WTC11 (cell line): ENCODE data around the gene RASGRF2. TPM values are rescaled to one million over a fixed set of nuclear protein-coding genes. Genes with fewer than 3 reads are reported as not detected.

Experiments
- ATAC-seq: fragments of 200-7000 bp; cut with Tn5 transposase; 2 replicates; pipeline ENCODE4 v1.10.0; 2021; ENCODE audit warnings: mild to moderate bottlenecking, moderate library complexity
- CTCF ChIA-PET: fragments of 300-600 bp; sonication (Branson Sonifier 250); formaldehyde crosslinking; loops from one replicate; lab custom pipeline; 2021; ENCODE audit warnings: antibody characterized with exemption; lab: Charles Lee
- POLR2A ChIA-PET: fragments of 350-600 bp; sonication (Branson Sonifier 250); formaldehyde crosslinking; loops from one replicate; lab custom pipeline; 2021; ENCODE audit warnings: antibody characterized with exemption; lab: Charles Lee
- DNase-seq: peaks from one replicate; pipeline ENCODE4 v3.0.0; 2021; ENCODE audit warnings: low spot score
- H3K27ac Mint-ChIP-seq: 2 replicates; pipeline ENCODE4 v1.8.0; 2021; ENCODE audit warnings: mixed read lengths
- H3K27me3 Mint-ChIP-seq: 2 replicates; pipeline ENCODE4 v1.8.0; 2021; ENCODE audit warnings: low read depth, mild to moderate bottlenecking, moderate library complexity, mixed read lengths
- H3K36me3 Mint-ChIP-seq: 2 replicates; pipeline ENCODE4 v1.8.0; 2021; ENCODE audit warnings: mixed read lengths
- H3K4me1 Mint-ChIP-seq: 2 replicates; pipeline ENCODE4 v1.8.0; 2022; ENCODE audit warnings: mixed read lengths
- H3K4me3 Mint-ChIP-seq: 2 replicates; pipeline ENCODE4 v1.8.0; 2021; ENCODE audit warnings: mild to moderate bottlenecking, moderate library complexity, mixed read lengths
- H3K9me3 Mint-ChIP-seq: 2 replicates; pipeline ENCODE4 v1.8.0; 2021; ENCODE audit warnings: mixed read lengths
- AR ChIP-seq: fragments of 250-450 bp; sonication (Bioruptor Pico); IDR thresholded peaks from 2 replicates; pipeline ENCODE4 v1.9.0; 2021; ENCODE audit warnings: mild to moderate bottlenecking
- ATF6 ChIP-seq: sonication (generic); formaldehyde crosslinking; IDR thresholded peaks from 2 replicates; pipeline ENCODE4 v1.8.1; 2023; ENCODE audit warnings: mild to moderate bottlenecking, missing genetic modification reagents
- CBFB ChIP-seq: sonication (generic); formaldehyde crosslinking; IDR thresholded peaks from 2 replicates; pipeline ENCODE4 v1.8.1; 2022; ENCODE audit warnings: mild to moderate bottlenecking, low read depth, missing genetic modification reagents
- KAT7 ChIP-seq: sonication (generic); formaldehyde crosslinking; IDR thresholded peaks from 2 replicates; pipeline ENCODE4 v1.8.1; 2023; ENCODE audit warnings: missing genetic modification reagents, mild to moderate bottlenecking, borderline replicate concordance
- NFE2L1 ChIP-seq: sonication (generic); formaldehyde crosslinking; IDR thresholded peaks from 2 replicates; pipeline ENCODE4 v1.8.1; 2023; ENCODE audit warnings: missing genetic modification reagents
- NR1H2 ChIP-seq: sonication (generic); formaldehyde crosslinking; IDR thresholded peaks from 2 replicates; pipeline ENCODE4 v1.9.0; 2021; ENCODE audit warnings: mild to moderate bottlenecking, moderate library complexity, missing genetic modification reagents
- NR3C1 ChIP-seq: sonication (generic); formaldehyde crosslinking; conservative IDR thresholded peaks from 2 replicates; pipeline ENCODE4 v1.8.1; 2023; ENCODE audit warnings: low read depth, mild to moderate bottlenecking, missing genetic modification reagents
- PREB ChIP-seq: sonication (generic); formaldehyde crosslinking; IDR thresholded peaks from 2 replicates; pipeline ENCODE4 v1.8.1; 2022; ENCODE audit warnings: mild to moderate bottlenecking, missing genetic modification reagents, moderate library complexity, borderline replicate concordance
- SMAD3 ChIP-seq: sonication (generic); formaldehyde crosslinking; IDR thresholded peaks from 2 replicates; pipeline ENCODE4 v1.8.0; 2022; ENCODE audit warnings: missing genetic modification reagents, mild to moderate bottlenecking, borderline replicate concordance
- ZBTB21 ChIP-seq: sonication (generic); formaldehyde crosslinking; IDR thresholded peaks from 2 replicates; pipeline ENCODE4 v1.8.1; 2023; ENCODE audit warnings: mild to moderate bottlenecking, missing genetic modification reagents, borderline replicate concordance
- ZNF121 ChIP-seq: sonication (generic); formaldehyde crosslinking; IDR thresholded peaks from 2 replicates; pipeline ENCODE4 v1.8.0; 2023; ENCODE audit warnings: missing genetic modification reagents
- ZNF317 ChIP-seq: sonication (generic); formaldehyde crosslinking; IDR thresholded peaks from 2 replicates; pipeline ENCODE4 v1.8.1; 2023; ENCODE audit warnings: low read depth, mild to moderate bottlenecking, moderate library complexity, missing genetic modification reagents, borderline replicate concordance
- ZNF396 ChIP-seq: fragments of 250-450 bp; sonication (Bioruptor Pico); IDR thresholded peaks from 2 replicates; pipeline ENCODE4 v1.8.0; 2021; ENCODE audit warnings: mild to moderate bottlenecking, moderate library complexity, borderline replicate concordance
- total RNA-seq: library from RNA; stranded (reverse); gene quantifications from 3 replicates; pipeline ENCODE4 v1.2.3, GENCODE V29; 2021
- TF ChIP-seq, protein P1 (sequence below): sonication (generic); formaldehyde crosslinking; conservative IDR thresholded peaks from 2 replicates; pipeline ENCODE4 v1.8.1; 2023; ENCODE audit warnings: mild to moderate bottlenecking, low read depth, missing genetic modification reagents, moderate library complexity
- TF ChIP-seq, protein P2 (sequence below): fragments of 250-450 bp; sonication (Bioruptor Pico); IDR thresholded peaks from 2 replicates; pipeline ENCODE4 v1.8.0; 2021; ENCODE audit warnings: mild to moderate bottlenecking
- TF ChIP-seq, protein P3 (sequence below): fragments of 250-450 bp; sonication (Bioruptor Pico); IDR thresholded peaks from 2 replicates; pipeline ENCODE4 v2.1.2; 2022; ENCODE audit warnings: mild to moderate bottlenecking, moderate library complexity
- TF ChIP-seq, protein P4 (sequence below): sonication (generic); formaldehyde crosslinking; IDR thresholded peaks from 2 replicates; pipeline ENCODE4 v1.8.0; 2022; ENCODE audit warnings: mild to moderate bottlenecking, missing genetic modification reagents

Gene RASGRF2
- total RNA-seq, 1 experiment from 2014 or later = 17.6 TPM

DNA sequence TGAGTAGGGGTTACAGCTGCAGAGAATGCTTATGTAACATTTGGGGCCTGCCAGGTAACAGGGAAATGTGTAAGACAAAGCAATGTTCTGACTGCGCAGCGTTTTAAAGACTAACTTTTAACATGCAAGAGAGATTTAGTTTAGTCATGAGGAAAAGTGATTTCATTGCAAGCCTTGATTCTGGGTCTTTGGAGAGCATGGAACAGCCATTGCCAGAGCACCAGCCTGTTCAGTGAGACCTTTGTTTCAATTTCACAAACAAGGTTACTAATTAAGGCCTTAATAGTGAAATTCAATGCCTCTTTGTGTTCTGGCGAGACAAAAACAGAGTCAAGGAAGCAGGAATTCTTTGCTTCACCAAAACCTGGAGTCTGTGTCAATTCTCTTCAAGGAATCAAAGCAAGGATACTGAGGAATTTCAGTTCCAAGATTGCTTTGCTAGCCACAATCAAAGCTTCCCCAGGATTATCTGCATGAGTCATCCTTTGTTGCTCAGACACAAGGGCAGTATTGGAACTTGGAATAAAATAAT lies 287.3 kb downstream of the RASGRF2 start:
- Mint-ChIP-seq H3K9me3 (no peaks in the 10 kb centered on the region), H3K4me3 (no peak overlapping the region), H3K36me3 (peaks cover 3% of the 10 kb centered on the region; the same call in 1 of the 2 replicates), H3K4me1 (peaks cover 27% of the 10 kb centered on the region), H3K27ac (no peak overlapping the region), H3K27me3 (no peaks in the 10 kb centered on the region)
- ChIA-PET POLR2A (no interaction called here), CTCF (no interaction called here)
- no peak for DNase-seq
- no peak for ATAC-seq
- no peak for TF ChIP-seq PREB (CRISPR knock-in tag)
- TF ChIP-seq, protein P1, sequence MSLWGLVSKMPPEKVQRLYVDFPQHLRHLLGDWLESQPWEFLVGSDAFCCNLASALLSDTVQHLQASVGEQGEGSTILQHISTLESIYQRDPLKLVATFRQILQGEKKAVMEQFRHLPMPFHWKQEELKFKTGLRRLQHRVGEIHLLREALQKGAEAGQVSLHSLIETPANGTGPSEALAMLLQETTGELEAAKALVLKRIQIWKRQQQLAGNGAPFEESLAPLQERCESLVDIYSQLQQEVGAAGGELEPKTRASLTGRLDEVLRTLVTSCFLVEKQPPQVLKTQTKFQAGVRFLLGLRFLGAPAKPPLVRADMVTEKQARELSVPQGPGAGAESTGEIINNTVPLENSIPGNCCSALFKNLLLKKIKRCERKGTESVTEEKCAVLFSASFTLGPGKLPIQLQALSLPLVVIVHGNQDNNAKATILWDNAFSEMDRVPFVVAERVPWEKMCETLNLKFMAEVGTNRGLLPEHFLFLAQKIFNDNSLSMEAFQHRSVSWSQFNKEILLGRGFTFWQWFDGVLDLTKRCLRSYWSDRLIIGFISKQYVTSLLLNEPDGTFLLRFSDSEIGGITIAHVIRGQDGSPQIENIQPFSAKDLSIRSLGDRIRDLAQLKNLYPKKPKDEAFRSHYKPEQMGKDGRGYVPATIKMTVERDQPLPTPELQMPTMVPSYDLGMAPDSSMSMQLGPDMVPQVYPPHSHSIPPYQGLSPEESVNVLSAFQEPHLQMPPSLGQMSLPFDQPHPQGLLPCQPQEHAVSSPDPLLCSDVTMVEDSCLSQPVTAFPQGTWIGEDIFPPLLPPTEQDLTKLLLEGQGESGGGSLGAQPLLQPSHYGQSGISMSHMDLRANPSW = no peak
- TF ChIP-seq NR3C1 (CRISPR knock-in tag) = no peak
- no peak for TF ChIP-seq KAT7 (CRISPR knock-in tag)
- TF ChIP-seq, protein P2, sequence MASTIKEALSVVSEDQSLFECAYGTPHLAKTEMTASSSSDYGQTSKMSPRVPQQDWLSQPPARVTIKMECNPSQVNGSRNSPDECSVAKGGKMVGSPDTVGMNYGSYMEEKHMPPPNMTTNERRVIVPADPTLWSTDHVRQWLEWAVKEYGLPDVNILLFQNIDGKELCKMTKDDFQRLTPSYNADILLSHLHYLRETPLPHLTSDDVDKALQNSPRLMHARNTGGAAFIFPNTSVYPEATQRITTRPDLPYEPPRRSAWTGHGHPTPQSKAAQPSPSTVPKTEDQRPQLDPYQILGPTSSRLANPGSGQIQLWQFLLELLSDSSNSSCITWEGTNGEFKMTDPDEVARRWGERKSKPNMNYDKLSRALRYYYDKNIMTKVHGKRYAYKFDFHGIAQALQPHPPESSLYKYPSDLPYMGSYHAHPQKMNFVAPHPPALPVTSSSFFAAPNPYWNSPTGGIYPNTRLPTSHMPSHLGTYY (CRISPR knock-in tag) = no peak
- TF ChIP-seq ZBTB21 = no peak
- TF ChIP-seq, protein P3, sequence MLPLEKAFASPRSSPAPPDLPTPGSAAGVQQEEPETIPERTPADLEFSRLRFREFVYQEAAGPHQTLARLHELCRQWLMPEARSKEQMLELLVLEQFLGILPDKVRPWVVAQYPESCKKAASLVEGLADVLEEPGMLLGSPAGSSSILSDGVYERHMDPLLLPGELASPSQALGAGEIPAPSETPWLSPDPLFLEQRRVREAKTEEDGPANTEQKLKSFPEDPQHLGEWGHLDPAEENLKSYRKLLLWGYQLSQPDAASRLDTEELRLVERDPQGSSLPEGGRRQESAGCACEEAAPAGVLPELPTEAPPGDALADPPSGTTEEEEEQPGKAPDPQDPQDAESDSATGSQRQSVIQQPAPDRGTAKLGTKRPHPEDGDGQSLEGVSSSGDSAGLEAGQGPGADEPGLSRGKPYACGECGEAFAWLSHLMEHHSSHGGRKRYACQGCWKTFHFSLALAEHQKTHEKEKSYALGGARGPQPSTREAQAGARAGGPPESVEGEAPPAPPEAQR = no peak
- TF ChIP-seq NR1H2 (CRISPR knock-in tag) = no peak
- TF ChIP-seq NFE2L1 (CRISPR knock-in tag) = no peak
- no peak for TF ChIP-seq CBFB
- no peak for TF ChIP-seq SMAD3 (CRISPR knock-in tag)
- TF ChIP-seq ATF6 (CRISPR knock-in tag) = no peak
- TF ChIP-seq ZNF317 (CRISPR knock-in tag) = no peak
- no peak for TF ChIP-seq ZNF396 (CRISPR knock-in tag)
- no peak for TF ChIP-seq AR (CRISPR knock-in tag)
- TF ChIP-seq ZNF121 (CRISPR knock-in tag) = no peak
- TF ChIP-seq, protein P4, sequence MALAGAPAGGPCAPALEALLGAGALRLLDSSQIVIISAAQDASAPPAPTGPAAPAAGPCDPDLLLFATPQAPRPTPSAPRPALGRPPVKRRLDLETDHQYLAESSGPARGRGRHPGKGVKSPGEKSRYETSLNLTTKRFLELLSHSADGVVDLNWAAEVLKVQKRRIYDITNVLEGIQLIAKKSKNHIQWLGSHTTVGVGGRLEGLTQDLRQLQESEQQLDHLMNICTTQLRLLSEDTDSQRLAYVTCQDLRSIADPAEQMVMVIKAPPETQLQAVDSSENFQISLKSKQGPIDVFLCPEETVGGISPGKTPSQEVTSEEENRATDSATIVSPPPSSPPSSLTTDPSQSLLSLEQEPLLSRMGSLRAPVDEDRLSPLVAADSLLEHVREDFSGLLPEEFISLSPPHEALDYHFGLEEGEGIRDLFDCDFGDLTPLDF (CRISPR knock-in tag) = no peak
